Neural cell (in vitro differentiated cells): ENCODE measurements around the gene KCNIP3.

Source experiments
- TF ChIP-seq, protein P1 (sequence below): fragments of 450-650 bp; IDR thresholded peaks from 2 replicates; pipeline ENCODE4 v1.5.1; 2014; ENCODE audit warnings: antibody characterized with exemption, mild to moderate bottlenecking, moderate library complexity; ENCODE audit not compliant: poor library complexity, severe bottlenecking
- TF ChIP-seq, protein P2 (sequence below): IDR thresholded peaks from 2 replicates; pipeline ENCODE4 v1.6.1; 2012; ENCODE audit warnings: borderline replicate concordance

DNA sequence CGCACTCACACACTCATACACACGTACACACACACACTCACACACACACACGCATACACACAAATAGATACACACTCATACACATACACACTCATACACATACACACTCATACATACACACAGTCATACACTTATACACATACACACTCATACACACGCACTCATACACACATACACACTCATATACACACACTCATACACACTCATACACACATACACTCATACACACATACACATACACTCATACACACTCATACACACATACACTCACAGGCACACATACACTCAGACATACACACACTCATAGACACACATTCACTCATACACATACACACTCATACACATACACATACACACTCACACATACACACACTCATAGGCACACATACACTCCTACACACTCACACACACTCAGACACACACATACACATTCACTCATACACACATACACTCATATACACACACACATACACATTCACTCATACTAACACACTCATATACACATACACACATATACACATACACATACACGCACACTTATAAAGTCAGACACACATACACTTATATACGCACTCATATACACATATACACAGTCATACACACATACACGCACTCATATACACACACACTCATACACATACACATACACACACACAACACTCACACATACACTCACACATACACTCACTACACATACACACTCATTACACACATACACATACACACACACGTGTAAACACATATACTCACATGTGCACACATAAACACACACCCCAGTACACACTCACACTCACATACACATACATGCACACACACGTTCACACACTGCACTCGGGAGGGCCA lies 28.7 kb downstream of the KCNIP3 start:
- TF ChIP-seq, protein P1, sequence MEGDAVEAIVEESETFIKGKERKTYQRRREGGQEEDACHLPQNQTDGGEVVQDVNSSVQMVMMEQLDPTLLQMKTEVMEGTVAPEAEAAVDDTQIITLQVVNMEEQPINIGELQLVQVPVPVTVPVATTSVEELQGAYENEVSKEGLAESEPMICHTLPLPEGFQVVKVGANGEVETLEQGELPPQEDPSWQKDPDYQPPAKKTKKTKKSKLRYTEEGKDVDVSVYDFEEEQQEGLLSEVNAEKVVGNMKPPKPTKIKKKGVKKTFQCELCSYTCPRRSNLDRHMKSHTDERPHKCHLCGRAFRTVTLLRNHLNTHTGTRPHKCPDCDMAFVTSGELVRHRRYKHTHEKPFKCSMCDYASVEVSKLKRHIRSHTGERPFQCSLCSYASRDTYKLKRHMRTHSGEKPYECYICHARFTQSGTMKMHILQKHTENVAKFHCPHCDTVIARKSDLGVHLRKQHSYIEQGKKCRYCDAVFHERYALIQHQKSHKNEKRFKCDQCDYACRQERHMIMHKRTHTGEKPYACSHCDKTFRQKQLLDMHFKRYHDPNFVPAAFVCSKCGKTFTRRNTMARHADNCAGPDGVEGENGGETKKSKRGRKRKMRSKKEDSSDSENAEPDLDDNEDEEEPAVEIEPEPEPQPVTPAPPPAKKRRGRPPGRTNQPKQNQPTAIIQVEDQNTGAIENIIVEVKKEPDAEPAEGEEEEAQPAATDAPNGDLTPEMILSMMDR = no peak
- TF ChIP-seq, protein P2, sequence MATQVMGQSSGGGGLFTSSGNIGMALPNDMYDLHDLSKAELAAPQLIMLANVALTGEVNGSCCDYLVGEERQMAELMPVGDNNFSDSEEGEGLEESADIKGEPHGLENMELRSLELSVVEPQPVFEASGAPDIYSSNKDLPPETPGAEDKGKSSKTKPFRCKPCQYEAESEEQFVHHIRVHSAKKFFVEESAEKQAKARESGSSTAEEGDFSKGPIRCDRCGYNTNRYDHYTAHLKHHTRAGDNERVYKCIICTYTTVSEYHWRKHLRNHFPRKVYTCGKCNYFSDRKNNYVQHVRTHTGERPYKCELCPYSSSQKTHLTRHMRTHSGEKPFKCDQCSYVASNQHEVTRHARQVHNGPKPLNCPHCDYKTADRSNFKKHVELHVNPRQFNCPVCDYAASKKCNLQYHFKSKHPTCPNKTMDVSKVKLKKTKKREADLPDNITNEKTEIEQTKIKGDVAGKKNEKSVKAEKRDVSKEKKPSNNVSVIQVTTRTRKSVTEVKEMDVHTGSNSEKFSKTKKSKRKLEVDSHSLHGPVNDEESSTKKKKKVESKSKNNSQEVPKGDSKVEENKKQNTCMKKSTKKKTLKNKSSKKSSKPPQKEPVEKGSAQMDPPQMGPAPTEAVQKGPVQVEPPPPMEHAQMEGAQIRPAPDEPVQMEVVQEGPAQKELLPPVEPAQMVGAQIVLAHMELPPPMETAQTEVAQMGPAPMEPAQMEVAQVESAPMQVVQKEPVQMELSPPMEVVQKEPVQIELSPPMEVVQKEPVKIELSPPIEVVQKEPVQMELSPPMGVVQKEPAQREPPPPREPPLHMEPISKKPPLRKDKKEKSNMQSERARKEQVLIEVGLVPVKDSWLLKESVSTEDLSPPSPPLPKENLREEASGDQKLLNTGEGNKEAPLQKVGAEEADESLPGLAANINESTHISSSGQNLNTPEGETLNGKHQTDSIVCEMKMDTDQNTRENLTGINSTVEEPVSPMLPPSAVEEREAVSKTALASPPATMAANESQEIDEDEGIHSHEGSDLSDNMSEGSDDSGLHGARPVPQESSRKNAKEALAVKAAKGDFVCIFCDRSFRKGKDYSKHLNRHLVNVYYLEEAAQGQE = no peak
